Esophagus muscularis mucosa (tissue), 4 donors: ENCODE data around the gene CALML3. TPM values are rescaled to one million over a fixed set of nuclear protein-coding genes. Genes with fewer than 3 reads are reported as not detected.

Source experiments
- DNase-seq: peaks from one replicate; pipeline ENCODE4 v3.0.0-alpha.2; 2017; ENCODE audit errors: extremely low spot score
- H3K27ac ChIP-seq, 4 donors: fragments of 200-600 bp; sonication (generic); replicated peaks in 1 of 4; 1 replicate in 3 of 4; 2 replicates in 1 of 4; pipeline ENCODE4 v1.5.1; 2016 to 2019; ENCODE audit warnings: mild to moderate bottlenecking in 1 of 4
- H3K27me3 ChIP-seq, 4 donors: fragments of 200-600 bp; sonication (generic); one replicate each; pipeline versions ENCODE4 v1.5.1 to v1.6.0; 2016 to 2019
- H3K36me3 ChIP-seq, 4 donors: fragments of 200-600 bp; sonication (generic); one replicate each; pipeline ENCODE4 v1.5.1; 2016 to 2019
- H3K4me1 ChIP-seq, 4 donors: fragments of 200-600 bp; sonication (generic); one replicate each; pipeline ENCODE4 v1.5.1; 2016 to 2019
- H3K4me3 ChIP-seq, 4 donors: fragments of 200-600 bp; sonication (generic); 1 replicate in 2 of 4; 2 replicates in 2 of 4; pipeline ENCODE4 v1.5.1; 2016 to 2019; ENCODE audit warnings: mild to moderate bottlenecking in 4 of 4, moderate library complexity in 1 of 4
- H3K9me3 ChIP-seq, 4 donors: fragments of 200-600 bp; sonication (generic); 1 replicate in 3 of 4; 2 replicates in 1 of 4; pipeline ENCODE4 v1.5.1; 2016 to 2019
- CTCF ChIP-seq, 3 experiments: fragments of 200-600 bp in 2 of 3; fragments of 450-650 bp in 1 of 3; sonication (generic) in 2 of 3; IDR thresholded peaks; one replicate each; pipeline ENCODE4 v1.5.1; 2017 to 2019; ENCODE audit warnings: antibody characterized with exemption in 3 of 3, mild to moderate bottlenecking in 2 of 3, moderate library complexity in 1 of 3
- EP300 ChIP-seq: sonication (generic); formaldehyde crosslinking; IDR thresholded peaks from one replicate; pipeline ENCODE4 v1.6.1; 2017; ENCODE audit warnings: antibody characterized with exemption
- POLR2A ChIP-seq: fragments of 450-650 bp; IDR thresholded peaks from one replicate; pipeline ENCODE4 v1.6.1; 2017; ENCODE audit warnings: antibody characterized with exemption, moderate library complexity, mild to moderate bottlenecking, low read depth
- POLR2AphosphoS5 ChIP-seq, 2 donors: sonication (generic); formaldehyde crosslinking; IDR thresholded peaks; one replicate each; pipeline ENCODE4 v1.6.1; 2017; ENCODE audit warnings: antibody characterized with exemption in 2 of 2
- WGBS: methylation state at CpG from one replicate; pipeline ENCODE4 v1.1.5; 2018; 5-methylcytosine and 5-hydroxymethylcytosine counted together
- intact Hi-C: fragments of 100-400 bp; cut with DNase I; formaldehyde crosslinking; loops from one replicate; pipeline ENCODE4 v1.15.1; 2023
- total RNA-seq, 4 donors: library from RNA; depleted of rRNA; stranded (reverse); fragments of >200 nt; gene quantifications; one replicate each; pipeline versions ENCODE4 v1.1.0 to v1.2.1, GENCODE V29; 2016

CALML3 gene
- total RNA-seq, 4 donors from 2014 or later, result not detected

GRCh38 chr10:5522913-5523560, 1.7 kb upstream of the CALML3 start:
- no peak for TF ChIP-seq CTCF (IDR thresholded peaks at IDR 0.05)
- H3K27ac ChIP-seq, result no peak overlapping the region
- intact Hi-C loops, result no loop called here
- no peaks in the 10 kb centered on the region for H3K27me3 ChIP-seq
- WGBS, result 68% methylated on average over 7 of the region's 7 CpGs
- H3K9me3 ChIP-seq, result no peaks in the 10 kb centered on the region
- peaks cover 0 to 8% (median 3%) of the 10 kb centered on the region in 4 donors for H3K4me1 ChIP-seq
- no peak for DNase-seq
- no peak overlapping the region for H3K4me3 ChIP-seq
- no peaks in the 10 kb centered on the region for H3K36me3 ChIP-seq

- no peaks in the 10 kb centered on the region for H3K27me3 ChIP-seq
- no peak overlapping the region for H3K4me3 ChIP-seq
- DNase-seq, result no peak
- WGBS, result 95% methylated on average over 9 of the region's 11 CpGs
- TF ChIP-seq POLR2A (no peak), CTCF (IDR thresholded peaks at IDR 0.05) (no peak), POLR2AphosphoS5 (IDR thresholded peaks at IDR 0.05) (no peak), EP300 (no peak)
- H3K36me3 ChIP-seq, result no peaks in the 10 kb centered on the region
- no peak overlapping the region for H3K27ac ChIP-seq
- H3K9me3 ChIP-seq, result no peaks in the 10 kb centered on the region
- intact Hi-C loops, result no loop called here
- peaks cover 0 to 12% (median 9%) of the 10 kb centered on the region in 4 donors for H3K4me1 ChIP-seq
Observed at GRCh38 chr10:5523796-5524574, 776 bp upstream of the CALML3 start.

GRCh38 chr10:5525561-5526341, 990 bp downstream of the CALML3 start:
- H3K27me3 ChIP-seq, result no peaks in the 10 kb centered on the region
- H3K4me3 ChIP-seq, result no peak overlapping the region
- TF ChIP-seq CTCF (IDR thresholded peaks at IDR 0.05) (no peak), POLR2AphosphoS5 (IDR thresholded peaks at IDR 0.05) (no peak), EP300 (no peak), POLR2A (no peak)
- WGBS, result 88% methylated on average over 14 of the region's 34 CpGs
- H3K9me3 ChIP-seq, result no peaks in the 10 kb centered on the region
- intact Hi-C loops, result no loop called here
- DNase-seq, result no peak
- peaks cover 9 to 29% (median 26%) of the 10 kb centered on the region in 4 donors for H3K4me1 ChIP-seq
- H3K36me3 ChIP-seq, result no peaks in the 10 kb centered on the region
- no peak overlapping the region for H3K27ac ChIP-seq

- no peak for DNase-seq
- Histone ChIP-seq H3K36me3 (no peaks in the 10 kb centered on the region), H3K9me3 (no peaks in the 10 kb centered on the region), H3K4me1 (peaks cover 9 to 40% (median 37%) of the 10 kb centered on the region in 4 donors), H3K27ac (no peak overlapping the region), H3K27me3 (no peaks in the 10 kb centered on the region), H3K4me3 (no peak overlapping the region)
- intact Hi-C loops, result no loop called here
- TF ChIP-seq POLR2A (no peak), CTCF (IDR thresholded peaks at IDR 0.05) (no peak), EP300 (no peak), POLR2AphosphoS5 (IDR thresholded peaks at IDR 0.05) (no peak)
- WGBS, result 87% methylated on average over 7 of the region's 8 CpGs
Observed at GRCh38 chr10:5526691-5527331, 2.0 kb downstream of the CALML3 start.
